Loucy (cell line): ENCODE data around the gene SLC19A1.

ENCODE experiments used
- CTCF ChIP-seq: fragments of 200-600 bp; sonication (generic); conservative IDR thresholded peaks from 2 replicates; pipeline ENCODE4 v1.5.1; 2014; ENCODE audit warnings: mild to moderate bottlenecking, antibody characterized with exemption, low read length
- EZH2phosphoT487 ChIP-seq: fragments of 200-600 bp; IDR thresholded peaks from 2 replicates; pipeline ENCODE4 v1.6.1; 2018; ENCODE audit warnings: antibody characterized with exemption, mild to moderate bottlenecking, moderate library complexity, borderline replicate concordance

GRCh38 chr21:45482899-45483821, 59.1 kb downstream of the SLC19A1 start:
- TF ChIP-seq CTCF (no peak), EZH2phosphoT487 (no peak)
